ENCODE measurements around the gene MDH1.

GRCh38 chr2:63627866-63628265 is 39.1 kb downstream of the MDH1 start:
- TF ChIP-seq, protein P1, sequence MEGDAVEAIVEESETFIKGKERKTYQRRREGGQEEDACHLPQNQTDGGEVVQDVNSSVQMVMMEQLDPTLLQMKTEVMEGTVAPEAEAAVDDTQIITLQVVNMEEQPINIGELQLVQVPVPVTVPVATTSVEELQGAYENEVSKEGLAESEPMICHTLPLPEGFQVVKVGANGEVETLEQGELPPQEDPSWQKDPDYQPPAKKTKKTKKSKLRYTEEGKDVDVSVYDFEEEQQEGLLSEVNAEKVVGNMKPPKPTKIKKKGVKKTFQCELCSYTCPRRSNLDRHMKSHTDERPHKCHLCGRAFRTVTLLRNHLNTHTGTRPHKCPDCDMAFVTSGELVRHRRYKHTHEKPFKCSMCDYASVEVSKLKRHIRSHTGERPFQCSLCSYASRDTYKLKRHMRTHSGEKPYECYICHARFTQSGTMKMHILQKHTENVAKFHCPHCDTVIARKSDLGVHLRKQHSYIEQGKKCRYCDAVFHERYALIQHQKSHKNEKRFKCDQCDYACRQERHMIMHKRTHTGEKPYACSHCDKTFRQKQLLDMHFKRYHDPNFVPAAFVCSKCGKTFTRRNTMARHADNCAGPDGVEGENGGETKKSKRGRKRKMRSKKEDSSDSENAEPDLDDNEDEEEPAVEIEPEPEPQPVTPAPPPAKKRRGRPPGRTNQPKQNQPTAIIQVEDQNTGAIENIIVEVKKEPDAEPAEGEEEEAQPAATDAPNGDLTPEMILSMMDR (IDR thresholded peaks at IDR 0.05; ENCODE audit: low read depth, low read length): no peak
- no peak for TF ChIP-seq EZH2phosphoT487 (IDR thresholded peaks at IDR 0.05; ENCODE audit: low read depth)
